HG02970 (cell line): ENCODE data around the gene SPATA6.
"Not testable (repeated sequence)": the region's sequence is repeated elsewhere in the genome, so short reads cannot be mapped to it uniquely, and the experiment has no call there.

Experiments used
- ATAC-seq: cut with Tn5 transposase; IDR thresholded peaks from one replicate; pipeline ENCODE4 v1.9.1; 2021; ENCODE audit warnings: mild to moderate bottlenecking, moderate library complexity, moderate number of reproducible peaks; ENCODE audit not compliant: unreplicated experiment, low FRiP score

SPATA6 gene

GRCh38 chr1:48371598-48371997, 100.4 kb downstream of the SPATA6 start:
- no peak for ATAC-seq

GRCh38 chr1:48362901-48363300, 109.1 kb downstream of the SPATA6 start:
- no peak for ATAC-seq

GRCh38 chr1:48356901-48357300, 115.1 kb downstream of the SPATA6 start:
- ATAC-seq: no peak

GRCh38 chr1:48344373-48344772, 127.6 kb downstream of the SPATA6 start:
- no peak for ATAC-seq

- ATAC-seq: no peak
These were observed 130.8 kb downstream of the SPATA6 start for GRCh38 chr1:48341221-48341620.

GRCh38 chr1:48338257-48338656, 133.7 kb downstream of the SPATA6 start:
- ATAC-seq: no peak

GRCh38 chr1:48333316-48333715, 138.7 kb downstream of the SPATA6 start:
- ATAC-seq: no peak

GRCh38 chr1:48332115-48332514, 139.9 kb downstream of the SPATA6 start:
- no peak for ATAC-seq

- ATAC-seq: no peak
These were observed 142.1 kb downstream of the SPATA6 start for GRCh38 chr1:48329905-48330304.

GRCh38 chr1:48329486-48329885, 142.5 kb downstream of the SPATA6 start:
- ATAC-seq: no peak

- ATAC-seq: not testable (repeated sequence)
These were observed 160.2 kb downstream of the SPATA6 start for GRCh38 chr1:48311829-48312228.

- no peak for ATAC-seq
These were observed 162.4 kb downstream of the SPATA6 start for GRCh38 chr1:48309564-48310082.

GRCh38 chr1:48302652-48303051, 169.4 kb downstream of the SPATA6 start:
- no peak for ATAC-seq

- ATAC-seq: no peak
These were observed 177.3 kb downstream of the SPATA6 start for GRCh38 chr1:48294656-48295055.

- ATAC-seq: not testable (repeated sequence)
These were observed 177.9 kb downstream of the SPATA6 start for GRCh38 chr1:48294094-48294493.

- ATAC-seq: no peak
These were observed 179.3 kb downstream of the SPATA6 start for GRCh38 chr1:48292706-48293105.

GRCh38 chr1:48291421-48291820, 180.6 kb downstream of the SPATA6 start:
- no peak for ATAC-seq

GRCh38 chr1:48285525-48285924, 186.5 kb downstream of the SPATA6 start:
- ATAC-seq: no peak

- not testable (repeated sequence) for ATAC-seq
These were observed 187.1 kb downstream of the SPATA6 start for GRCh38 chr1:48284696-48285420.

- ATAC-seq: not testable (repeated sequence)
These were observed 189.7 kb downstream of the SPATA6 start for GRCh38 chr1:48282329-48282728.

GRCh38 chr1:48277437-48277836, 194.6 kb downstream of the SPATA6 start:
- not testable (repeated sequence) for ATAC-seq

- no peak for ATAC-seq
These were observed 205.4 kb downstream of the SPATA6 start for GRCh38 chr1:48266576-48266975.
